K562 (cell line): Measurements from ENCODE around the gene RHBDD1. TPM values are rescaled to one million over a fixed set of nuclear protein-coding genes. Genes with fewer than 3 reads are reported as not detected.

Experiments used
- ARID2 ChIP-seq: fragments of 450-650 bp; IDR thresholded peaks from 2 replicates; pipeline ENCODE4 v1.6.1; 2017; ENCODE audit warnings: antibody characterized with exemption, mild to moderate bottlenecking
- CHAMP1 ChIP-seq: fragments of 450-650 bp; IDR thresholded peaks from 2 replicates; pipeline ENCODE4 v1.6.1; 2016; ENCODE audit warnings: mild to moderate bottlenecking
- CHD1 ChIP-seq: fragments of 200-600 bp; sonication (generic); IDR thresholded peaks from one replicate; pipeline ENCODE4 v1.6.1; 2012; ENCODE audit warnings: mild to moderate bottlenecking, moderate library complexity, low read length, inconsistent platforms
- CTBP1 ChIP-seq: fragments of 450-650 bp; IDR thresholded peaks from 2 replicates; pipeline ENCODE4 v1.6.1; 2016; ENCODE audit warnings: borderline replicate concordance
- E2F8 ChIP-seq: fragments of 450-650 bp; IDR thresholded peaks from 2 replicates; pipeline ENCODE4 v1.7.1; 2018; ENCODE audit warnings: mild to moderate bottlenecking, low read depth; ENCODE audit not compliant: partially characterized antibody
- ELF2 ChIP-seq: fragments of 250-450 bp; sonication (Bioruptor Pico); IDR thresholded peaks from 2 replicates; pipeline ENCODE4 v1.5.0; 2021; ENCODE audit warnings: mild to moderate bottlenecking
- FOXA3 ChIP-seq, 2 experiments: fragments of 450-650 bp in 1 of 2; sonication (generic) in 1 of 2; formaldehyde crosslinking; IDR thresholded peaks in 1 of 2; conservative IDR thresholded peaks in 1 of 2; 2 replicates each; pipeline versions ENCODE4 v1.4.0 to v1.8.0; 2020 to 2022; ENCODE audit warnings: mild to moderate bottlenecking in 2 of 2, missing genetic modification reagents in 1 of 2
- MAX ChIP-seq: sonication (generic); formaldehyde crosslinking; IDR thresholded peaks from 2 replicates; pipeline ENCODE4 v1.9.0; 2022; ENCODE audit warnings: mild to moderate bottlenecking, missing genetic modification reagents
- MITF ChIP-seq: IDR thresholded peaks from 2 replicates; pipeline ENCODE4 v1.6.1; 2014; ENCODE audit warnings: antibody characterized with exemption
- PKNOX1 ChIP-seq: fragments of 450-650 bp; IDR thresholded peaks from 2 replicates; pipeline ENCODE4 v1.6.1; 2016
- TAF15 ChIP-seq: fragments of 200-400 bp; formaldehyde crosslinking; IDR thresholded peaks from 2 replicates; pipeline ENCODE4 v1.6.1; 2017; ENCODE audit warnings: mild to moderate bottlenecking, low read depth, low read length, moderate library complexity
- TBP ChIP-seq: optimal IDR thresholded peaks from 2 replicates; pipeline ENCODE3; 2011; ENCODE audit warnings: low read depth, low read length, improper control_type of control experiment
- TFE3 ChIP-seq: fragments of 450-650 bp; formaldehyde crosslinking; IDR thresholded peaks from 2 replicates; pipeline ENCODE4 v1.4.0; 2020; ENCODE audit warnings: mild to moderate bottlenecking, mixed read lengths
- YY1 ChIP-seq, 3 experiments: IDR thresholded peaks; 2 replicates each; pipeline ENCODE4 v1.6.1; 2011; ENCODE audit warnings: low read length in 2 of 3, mild to moderate bottlenecking in 2 of 3, moderate library complexity in 2 of 3, borderline replicate concordance in 1 of 3, control low read depth in 1 of 3, low read depth in 1 of 3; ENCODE audit not compliant: insufficient read depth in 3 of 3, insufficient replicate concordance in 2 of 3, control insufficient read depth in 1 of 3, insufficient read length in 1 of 3; ENCODE audit errors: extremely low read depth in 1 of 3
- ZFP91 ChIP-seq: sonication (generic); formaldehyde crosslinking; IDR thresholded peaks from 2 replicates; pipeline ENCODE4 v1.8.0; 2022; ENCODE audit warnings: mild to moderate bottlenecking, missing genetic modification reagents
- polyA plus RNA-seq, 8 experiments: library from polyadenylated mRNA; depleted of rRNA in 4 of 8; stranded (reverse) in 5 of 8; unstranded in 3 of 8; fragments of >200 nt; fragmentation: Nextera tagmentation in 2 of 8; fragmentation: Illumina TruSeq in 1 of 8; extraction: Ambion mirVana in 2 of 8; extraction: Trizol in 1 of 8; gene quantifications; 2 replicates each; pipeline versions ENCODE4 v1.2.1 to v1.2.3, GENCODE V29; 2011 to 2014; ENCODE audit warnings: inconsistent platforms in 1 of 8, missing spikeins in 1 of 8
- total RNA-seq, 7 experiments: library from RNA; depleted of rRNA in 6 of 7; stranded (reverse); fragments of >200 nt in 6 of 7; fragmentation: Illumina TruSeq in 2 of 7; extraction: Trizol in 2 of 7; gene quantifications; 2 replicates each; pipeline versions ENCODE4 v1.2.1 to v1.2.3, GENCODE V29; 2011 to 2021; ENCODE audit warnings: low replicate concordance in 1 of 7

Gene RHBDD1
- total and polyA plus RNA-seq, 9 of the 15 experiments (the other 6 are each of a cell fraction or from before 2014, with no cell fraction given): 4.8 to 34.8 (median 15.6) TPM

GRCh38 chr2:226835420-226835795 is 446 bp upstream of the RHBDD1 start (continued):
- TF ChIP-seq CHAMP1: peak; percentile 62; the same call in 1 of the 2 replicates
- no peak for TF ChIP-seq MAX (CRISPR knock-in tag)
- TF ChIP-seq ELF2: no peak
- no peak for TF ChIP-seq TFE3 (CRISPR knock-in tag)
- TF ChIP-seq TAF15: no peak
- peak; percentile 95 for TF ChIP-seq CHD1
- TF ChIP-seq TBP: peak; percentile 52
- no peak; the same call in 1 of the 2 replicates for TF ChIP-seq CTBP1
- TF ChIP-seq YY1 (IDR thresholded peaks at IDR 0.05; ENCODE audit: borderline replicate concordance in 1 of 3, control insufficient read depth in 1 of 3, extremely low read depth in 1 of 3, insufficient read depth in 3 of 3, insufficient read length in 1 of 3, insufficient replicate concordance in 2 of 3, low read depth in 1 of 3, low read length in 2 of 3): peak in 2 of 3 experiments; percentile 14 to 34
- no peak for TF ChIP-seq ZFP91
- TF ChIP-seq PKNOX1: no peak
- TF ChIP-seq ARID2: no peak
- TF ChIP-seq MITF: no peak
- TF ChIP-seq FOXA3 (CRISPR knock-in tag; conservative IDR thresholded peaks at IDR 0.05 in 1 of 2, IDR thresholded peaks at IDR 0.05 in 1 of 2): no peak
- no peak for TF ChIP-seq E2F8
